Peyer's patch (tissue), 4 donors: ENCODE measurements around the gene SYT9. TPM values are rescaled to one million over a fixed set of nuclear protein-coding genes. Genes with fewer than 3 reads are reported as not detected.

Experiments used
- DNase-seq, 3 donors: peaks; one replicate each; pipeline ENCODE4 v3.0.0-alpha.2; 2017 to 2019
- H3K27ac ChIP-seq, 4 donors: fragments of 200-600 bp; sonication (generic); one replicate each; pipeline ENCODE4 v1.5.1; 2016 to 2019
- H3K27me3 ChIP-seq, 2 donors: fragments of 200-600 bp; sonication (generic); one replicate each; pipeline ENCODE4 v1.5.1; 2019
- H3K36me3 ChIP-seq, 3 donors: fragments of 200-600 bp; sonication (generic); one replicate each; pipeline ENCODE4 v1.5.1; 2016 to 2019
- H3K4me1 ChIP-seq, 4 donors: fragments of 200-600 bp; sonication (generic); one replicate each; pipeline ENCODE4 v1.5.1; 2016 to 2019
- H3K4me3 ChIP-seq, 4 donors: fragments of 200-600 bp; sonication (generic); 1 replicate in 3 of 4; 2 replicates in 1 of 4; pipeline ENCODE4 v1.5.1; 2016 to 2019; ENCODE audit warnings: mild to moderate bottlenecking in 1 of 4
- H3K9me3 ChIP-seq, 4 donors: fragments of 200-600 bp; sonication (generic); one replicate each; pipeline ENCODE4 v1.5.1; 2016 to 2019; ENCODE audit warnings: mild to moderate bottlenecking in 1 of 4
- CTCF ChIP-seq, 6 experiments: fragments of 450-650 bp in 4 of 6; fragments of 200-600 bp in 2 of 6; sonication (generic) in 1 of 6; IDR thresholded peaks; one replicate each; pipeline ENCODE4 v1.5.1; 2017 to 2019; ENCODE audit warnings: antibody characterized with exemption in 6 of 6, mild to moderate bottlenecking in 3 of 6, moderate library complexity in 1 of 6
- POLR2A ChIP-seq, 2 donors: fragments of 450-650 bp; IDR thresholded peaks; one replicate each; pipeline ENCODE4 v1.5.1; 2017; ENCODE audit warnings: antibody characterized with exemption in 2 of 2, mild to moderate bottlenecking in 2 of 2, moderate library complexity in 2 of 2
- total RNA-seq, 4 donors: library from RNA; depleted of rRNA; stranded (reverse); fragments of >200 nt; gene quantifications; one replicate each; pipeline ENCODE4 v1.1.0, GENCODE V29; 2016

SYT9 gene
- total RNA-seq, 4 donors from 2014 or later: not detected

GRCh38 chr11:7347611-7348431, 96.1 kb downstream of the SYT9 start:
- H3K27ac ChIP-seq: no peak overlapping the region
- no peaks in the 10 kb centered on the region for H3K9me3 ChIP-seq
- H3K27me3 ChIP-seq: no peaks in the 10 kb centered on the region
- TF ChIP-seq POLR2A (IDR thresholded peaks at IDR 0.05): no peak
- TF ChIP-seq CTCF (IDR thresholded peaks at IDR 0.05): no peak
- no peaks in the 10 kb centered on the region for H3K36me3 ChIP-seq
- H3K4me3 ChIP-seq: no peak overlapping the region
- DNase-seq: no peak
- no peaks in the 10 kb centered on the region for H3K4me1 ChIP-seq

- no peaks in the 10 kb centered on the region for H3K4me1 ChIP-seq
- no peak overlapping the region for H3K27ac ChIP-seq
- no peaks in the 10 kb centered on the region for H3K9me3 ChIP-seq
- DNase-seq: no peak
- no peaks in the 10 kb centered on the region for H3K27me3 ChIP-seq
- no peaks in the 10 kb centered on the region for H3K36me3 ChIP-seq
- TF ChIP-seq POLR2A (IDR thresholded peaks at IDR 0.05): no peak
- no peak for TF ChIP-seq CTCF (IDR thresholded peaks at IDR 0.05)
- no peak overlapping the region for H3K4me3 ChIP-seq
Observed at GRCh38 chr11:7348432-7349304, 97.0 kb downstream of the SYT9 start.

GRCh38 chr11:7351228-7351627, 99.5 kb downstream of the SYT9 start:
- no peaks in the 10 kb centered on the region for H3K4me1 ChIP-seq
- no peak overlapping the region for H3K4me3 ChIP-seq
- H3K36me3 ChIP-seq: no peaks in the 10 kb centered on the region
- no peaks in the 10 kb centered on the region for H3K27me3 ChIP-seq
- DNase-seq: no peak
- H3K27ac ChIP-seq: no peak overlapping the region
- H3K9me3 ChIP-seq: no peaks in the 10 kb centered on the region
- TF ChIP-seq CTCF (IDR thresholded peaks at IDR 0.05): no peak
- TF ChIP-seq POLR2A (IDR thresholded peaks at IDR 0.05): no peak

- no peaks in the 10 kb centered on the region for H3K4me1 ChIP-seq
- H3K4me3 ChIP-seq: no peak overlapping the region
- no peak overlapping the region for H3K27ac ChIP-seq
- no peak for DNase-seq
- no peaks in the 10 kb centered on the region for H3K36me3 ChIP-seq
- TF ChIP-seq CTCF (IDR thresholded peaks at IDR 0.05): peak in 4 of 6 experiments; percentile 33 to 51 (median 40)
- no peak for TF ChIP-seq POLR2A (IDR thresholded peaks at IDR 0.05)
- H3K9me3 ChIP-seq: no peaks in the 10 kb centered on the region
- H3K27me3 ChIP-seq: no peaks in the 10 kb centered on the region
Observed at GRCh38 chr11:7353100-7353499, 101.4 kb downstream of the SYT9 start.

DNA sequence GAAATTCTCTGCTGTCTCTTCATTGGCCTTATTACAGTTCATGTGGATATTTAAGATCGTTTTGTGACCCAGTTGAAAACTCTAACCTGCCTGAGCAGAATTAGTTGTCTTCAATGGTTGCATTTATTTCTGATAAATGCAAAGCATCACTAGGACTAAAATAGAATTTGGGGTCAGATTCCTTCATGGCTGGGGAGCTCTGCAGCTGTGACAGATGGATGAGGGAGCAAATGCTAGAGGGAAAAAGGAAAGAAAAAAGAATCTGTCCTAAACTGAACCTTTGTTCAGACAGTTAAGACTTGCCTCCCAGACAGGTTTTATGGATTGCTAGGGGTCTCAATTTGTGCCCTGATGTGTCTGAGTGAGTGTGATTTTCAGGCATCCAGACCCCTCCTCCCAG, 113.0 kb downstream of the SYT9 start:
- H3K9me3 ChIP-seq: no peaks in the 10 kb centered on the region
- no peak for DNase-seq
- no peaks in the 10 kb centered on the region for H3K4me1 ChIP-seq
- no peak overlapping the region for H3K4me3 ChIP-seq
- no peak overlapping the region for H3K27ac ChIP-seq
- TF ChIP-seq CTCF (IDR thresholded peaks at IDR 0.05) (no peak), POLR2A (IDR thresholded peaks at IDR 0.05) (no peak)
- no peaks in the 10 kb centered on the region for H3K36me3 ChIP-seq
- no peaks in the 10 kb centered on the region for H3K27me3 ChIP-seq
